CD14-positive monocyte (primary cell): ENCODE data around the gene HCRTR2. TPM values are rescaled to one million over a fixed set of nuclear protein-coding genes. Genes with fewer than 3 reads are reported as not detected.

Experiments
- DNase-seq, 3 donors: peaks; one replicate each; pipeline ENCODE4 v3.0.0-alpha.2; 2011 to 2022
- H2AFZ ChIP-seq: 2 replicates; pipeline ENCODE4 v1.6.0; 2012; ENCODE audit warnings: mild to moderate bottlenecking, low read depth, low read length, inconsistent platforms; ENCODE audit not compliant: insufficient read depth, poor library complexity, severe bottlenecking
- H3K27ac ChIP-seq, 2 donors: 1 replicate in 1 of 2; 2 replicates in 1 of 2; pipeline ENCODE4 v1.5.1; 2012 to 2013; ENCODE audit warnings: low read length in 2 of 2, control low read depth in 1 of 2, inconsistent platforms in 1 of 2, low read depth in 1 of 2, mild to moderate bottlenecking in 1 of 2
- H3K27me3 ChIP-seq, 2 donors: one replicate each; pipeline versions ENCODE4 v1.6.0 to v1.6.1; 2011 to 2013; ENCODE audit warnings: low read length in 2 of 2; ENCODE audit not compliant: control insufficient read depth in 2 of 2, insufficient read depth in 2 of 2
- H3K36me3 ChIP-seq, 2 donors: replicated peaks in 1 of 2; 1 replicate in 1 of 2; 2 replicates in 1 of 2; pipeline versions ENCODE4 v1.5.1 to v1.6.1; 2012 to 2013; ENCODE audit warnings: low read length in 2 of 2, control low read depth in 1 of 2, inconsistent platforms in 1 of 2, mild to moderate bottlenecking in 1 of 2; ENCODE audit not compliant: insufficient read depth in 2 of 2, control insufficient read depth in 1 of 2
- H3K4me1 ChIP-seq, 2 donors: 1 replicate in 1 of 2; 2 replicates in 1 of 2; pipeline versions ENCODE4 v1.5.1 to v1.6.1; 2012 to 2013; ENCODE audit warnings: low read length in 2 of 2, control low read depth in 1 of 2, inconsistent platforms in 1 of 2, mild to moderate bottlenecking in 1 of 2, moderate library complexity in 1 of 2; ENCODE audit not compliant: insufficient read depth in 2 of 2, control insufficient read depth in 1 of 2
- H3K4me2 ChIP-seq: replicated peaks from 2 replicates; pipeline ENCODE3; 2012; ENCODE audit warnings: low read length, moderate library complexity, mild to moderate bottlenecking; ENCODE audit not compliant: poor library complexity, severe bottlenecking; ENCODE audit errors: extremely low read depth
- H3K4me3 ChIP-seq, 3 experiments: fragments of 200-600 bp in 1 of 3; sonication (generic) in 1 of 3; replicated peaks in 1 of 3; 1 replicate in 2 of 3; 2 replicates in 1 of 3; pipeline ENCODE4 v1.5.1; 2011 to 2013; ENCODE audit warnings: low read length in 3 of 3, mild to moderate bottlenecking in 3 of 3, control low read depth in 2 of 3, low read depth in 2 of 3, inconsistent platforms in 1 of 3, moderate library complexity in 1 of 3
- H3K79me2 ChIP-seq: 2 replicates; pipeline ENCODE4 v1.6.0; 2012; ENCODE audit warnings: mild to moderate bottlenecking, control low read depth, inconsistent platforms, low read length, moderate library complexity; ENCODE audit not compliant: insufficient read depth
- H3K9ac ChIP-seq: 2 replicates; pipeline ENCODE4 v1.6.0; 2017; ENCODE audit warnings: low read length, mild to moderate bottlenecking; ENCODE audit not compliant: insufficient read depth, poor library complexity, severe bottlenecking
- H3K9me3 ChIP-seq, 2 donors: replicated peaks in 1 of 2; 1 replicate in 1 of 2; 2 replicates in 1 of 2; pipeline versions ENCODE4 v1.5.1 to v1.6.1; 2012 to 2013; ENCODE audit warnings: low read length in 2 of 2, control low read depth in 1 of 2; ENCODE audit not compliant: control insufficient read depth in 1 of 2, insufficient read depth in 1 of 2
- H4K20me1 ChIP-seq: 2 replicates; pipeline ENCODE4 v1.6.0; 2012; ENCODE audit warnings: mild to moderate bottlenecking, low read length, control low read depth, moderate library complexity; ENCODE audit not compliant: insufficient read depth
- H3K27ac Mint-ChIP-seq, 7 donors: one replicate each; pipeline ENCODE4 v1.8.0; 2020; ENCODE audit warnings: mild to moderate bottlenecking in 7 of 7, mixed read lengths in 7 of 7, moderate library complexity in 6 of 7, inconsistent platforms in 2 of 7
- H3K27me3 Mint-ChIP-seq, 3 donors: one replicate each; pipeline ENCODE4 v1.8.0; 2021 to 2022; ENCODE audit warnings: low read depth in 3 of 3, mild to moderate bottlenecking in 3 of 3, mixed read lengths in 3 of 3, moderate library complexity in 3 of 3, inconsistent platforms in 1 of 3
- H3K36me3 Mint-ChIP-seq, 2 donors: one replicate each; pipeline ENCODE4 v1.8.0; 2020; ENCODE audit warnings: mixed read lengths in 2 of 2, inconsistent platforms in 1 of 2, mild to moderate bottlenecking in 1 of 2
- H3K4me1 Mint-ChIP-seq: one replicate; pipeline ENCODE4 v1.8.0; 2020; ENCODE audit warnings: mild to moderate bottlenecking, mixed read lengths
- H3K4me3 Mint-ChIP-seq, 2 donors: one replicate each; pipeline ENCODE4 v1.8.0; 2020; ENCODE audit warnings: mild to moderate bottlenecking in 2 of 2, mixed read lengths in 2 of 2, moderate library complexity in 1 of 2
- H3K9me3 Mint-ChIP-seq, 7 donors: one replicate each; pipeline ENCODE4 v1.8.0; 2020 to 2022; ENCODE audit warnings: mixed read lengths in 7 of 7, mild to moderate bottlenecking in 6 of 7, moderate library complexity in 6 of 7, inconsistent platforms in 2 of 7
- CTCF ChIP-seq: fragments of 200-600 bp; IDR thresholded peaks from one replicate; pipeline ENCODE4 v1.8.0; 2022; ENCODE audit warnings: antibody characterized with exemption, mild to moderate bottlenecking
- WGBS: methylation state at CpG from one replicate; pipeline ENCODE4 v1.1.5; 2013; ENCODE audit warnings: missing lambda C conversion rate; ENCODE audit not compliant: insufficient coverage; 5-methylcytosine and 5-hydroxymethylcytosine counted together
- intact Hi-C, 2 donors: fragments of 100-400 bp; cut with micrococcal nuclease; formaldehyde crosslinking; loops; one replicate each; pipeline versions ENCODE4 v1.15.0 to v1.15.1; 2023
- polyA plus RNA-seq, 3 donors: library from polyadenylated mRNA; depleted of rRNA in 1 of 3; unstranded in 2 of 3; stranded (reverse) in 1 of 3; fragments of 300-500 nt in 2 of 3; fragments of >200 nt in 1 of 3; fragmentation: Illumina TruSeq in 2 of 3; gene quantifications; 1 replicate in 2 of 3; 2 replicates in 1 of 3; pipeline ENCODE4 v1.2.3, GENCODE V29; 2012 to 2021

The HCRTR2 gene
- polyA plus RNA-seq, 3 donors = not detected

- Histone ChIP-seq H3K36me3 (no peaks in the 10 kb centered on the region), H3K79me2 (no peaks in the 10 kb centered on the region), H4K20me1 (no peaks in the 10 kb centered on the region), H3K9me3 (peaks cover under 1 to 5% of the 10 kb centered on the region in 2 donors), H3K9ac (no peak overlapping the region), H2AFZ (no peak overlapping the region), H3K27ac (no peak overlapping the region), H3K4me3 (no peak overlapping the region), H3K27me3 (peaks cover 15 to 23% of the 10 kb centered on the region in 2 donors), H3K4me2 (no peak overlapping the region), H3K4me1 (no peaks in the 10 kb centered on the region)
- DNase-seq = no peak
- Mint-ChIP-seq H3K36me3 (no peaks in the 10 kb centered on the region), H3K27me3 (peaks cover 19 to 30% (median 24%) of the 10 kb centered on the region in 3 donors), H3K4me3 (no peak overlapping the region), H3K4me1 (no peaks in the 10 kb centered on the region), H3K9me3 (peaks cover 0 to 17% (median 9%) of the 10 kb centered on the region in 7 donors), H3K27ac (no peak overlapping the region)
- TF ChIP-seq CTCF = no peak
- intact Hi-C loops = no loop called here
These were observed 2.6 kb downstream of the HCRTR2 start for GRCh38 chr6:55176958-55177357.

- Histone ChIP-seq H3K9ac (no peak overlapping the region), H4K20me1 (no peaks in the 10 kb centered on the region), H3K4me2 (no peak overlapping the region), H3K27ac (no peak overlapping the region), H2AFZ (no peak overlapping the region), H3K9me3 (peaks cover 4% of the 10 kb centered on the region in 2 donors), H3K4me3 (no peak overlapping the region), H3K27me3 (peaks cover 4 to 6% of the 10 kb centered on the region in 2 donors), H3K4me1 (no peaks in the 10 kb centered on the region), H3K79me2 (no peaks in the 10 kb centered on the region), H3K36me3 (no peaks in the 10 kb centered on the region)
- H3K27ac Mint-ChIP-seq = no peak overlapping the region
- intact Hi-C loops = no loop called here
- peaks cover 4 to 8% (median 7%) of the 10 kb centered on the region in 3 donors for H3K27me3 Mint-ChIP-seq
- H3K9me3 Mint-ChIP-seq = peaks cover 0 to 5% (median 3%) of the 10 kb centered on the region in 7 donors
- no peaks in the 10 kb centered on the region for H3K36me3 Mint-ChIP-seq
- no peak for DNase-seq
- H3K4me3 Mint-ChIP-seq = no peak overlapping the region
- TF ChIP-seq CTCF = no peak
- 33% methylated on average over 1 of the region's 1 CpG for WGBS
- H3K4me1 Mint-ChIP-seq = no peaks in the 10 kb centered on the region
These were observed 5.9 kb downstream of the HCRTR2 start for GRCh38 chr6:55180258-55180657.
